ENCODE data around the gene PGBD5.

The PGBD5 gene

GRCh38 chr1:230283678-230284077, 142.5 kb downstream of the PGBD5 start:
- no peak for DNase-seq

GRCh38 chr1:230282157-230282556, 144.0 kb downstream of the PGBD5 start:
- DNase-seq = no peak

DNA sequence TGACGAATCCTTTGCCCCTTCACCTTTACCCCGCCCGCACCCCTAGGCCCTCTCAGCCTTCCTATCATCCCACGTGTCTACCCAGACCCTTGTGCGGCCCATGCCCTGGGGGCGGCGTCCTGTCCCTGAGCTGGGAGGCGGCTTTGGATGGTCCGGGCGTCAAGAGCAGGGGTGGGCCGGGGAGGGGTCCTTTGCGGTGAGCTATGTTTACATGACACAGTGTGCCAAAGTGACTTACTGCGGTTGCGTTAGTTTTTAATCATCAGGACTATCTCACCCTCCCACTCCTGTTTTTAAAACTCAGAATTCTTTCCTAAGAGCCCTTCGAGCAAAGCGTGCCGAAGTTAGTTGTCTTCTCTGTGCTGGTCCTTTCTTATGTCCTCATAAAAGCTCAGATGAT, 144.6 kb downstream of the PGBD5 start:
- DNase-seq = no peak

GRCh38 chr1:230280906-230281413, 145.2 kb downstream of the PGBD5 start:
- peak in 1 of 51 donors; percentile 26 for DNase-seq

DNA sequence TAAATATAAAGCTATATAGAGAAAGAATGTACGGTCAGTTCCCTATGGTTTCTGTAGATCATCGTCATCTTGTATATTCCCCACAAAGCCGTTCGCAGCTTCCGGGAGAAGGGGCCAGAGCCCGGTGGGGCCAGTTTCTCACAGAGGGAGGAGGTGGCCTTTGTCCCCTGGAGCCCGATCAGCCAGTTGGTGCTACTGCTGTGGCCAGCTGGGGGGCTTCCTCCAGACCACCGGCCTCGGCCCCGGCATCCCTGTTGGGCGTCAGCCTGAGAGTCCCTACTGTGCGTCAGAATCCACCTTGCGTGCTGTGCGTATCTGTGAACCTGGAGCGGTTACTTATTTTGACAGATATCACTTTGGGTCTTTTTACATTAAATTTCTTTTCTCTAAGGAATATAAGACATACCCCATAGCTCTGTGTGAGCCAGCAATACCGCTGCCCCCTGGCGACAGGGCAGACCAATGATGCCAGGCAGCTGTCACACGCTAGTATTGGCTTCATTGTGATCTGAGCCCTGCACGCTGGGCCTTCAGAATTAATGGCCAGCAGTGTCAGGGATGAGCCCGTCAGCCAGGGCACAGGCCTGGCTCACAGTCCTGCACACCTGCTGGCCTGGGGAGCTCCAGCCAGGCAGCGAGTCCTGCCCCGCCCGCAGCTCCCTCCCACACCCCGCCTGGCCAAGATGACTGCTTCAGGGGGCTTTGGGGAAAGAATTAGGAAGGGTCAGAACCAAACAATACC, 145.9 kb downstream of the PGBD5 start:
- DNase-seq = peak in 1 of 51 donors; percentile 12

- DNase-seq = no peak
Observed at GRCh38 chr1:230279583-230279945, 146.6 kb downstream of the PGBD5 start.

- no peak for DNase-seq
Observed at GRCh38 chr1:230278871-230279582, 147.1 kb downstream of the PGBD5 start.

- DNase-seq = no peak
Observed at GRCh38 chr1:230278376-230278775, 147.8 kb downstream of the PGBD5 start.

DNA sequence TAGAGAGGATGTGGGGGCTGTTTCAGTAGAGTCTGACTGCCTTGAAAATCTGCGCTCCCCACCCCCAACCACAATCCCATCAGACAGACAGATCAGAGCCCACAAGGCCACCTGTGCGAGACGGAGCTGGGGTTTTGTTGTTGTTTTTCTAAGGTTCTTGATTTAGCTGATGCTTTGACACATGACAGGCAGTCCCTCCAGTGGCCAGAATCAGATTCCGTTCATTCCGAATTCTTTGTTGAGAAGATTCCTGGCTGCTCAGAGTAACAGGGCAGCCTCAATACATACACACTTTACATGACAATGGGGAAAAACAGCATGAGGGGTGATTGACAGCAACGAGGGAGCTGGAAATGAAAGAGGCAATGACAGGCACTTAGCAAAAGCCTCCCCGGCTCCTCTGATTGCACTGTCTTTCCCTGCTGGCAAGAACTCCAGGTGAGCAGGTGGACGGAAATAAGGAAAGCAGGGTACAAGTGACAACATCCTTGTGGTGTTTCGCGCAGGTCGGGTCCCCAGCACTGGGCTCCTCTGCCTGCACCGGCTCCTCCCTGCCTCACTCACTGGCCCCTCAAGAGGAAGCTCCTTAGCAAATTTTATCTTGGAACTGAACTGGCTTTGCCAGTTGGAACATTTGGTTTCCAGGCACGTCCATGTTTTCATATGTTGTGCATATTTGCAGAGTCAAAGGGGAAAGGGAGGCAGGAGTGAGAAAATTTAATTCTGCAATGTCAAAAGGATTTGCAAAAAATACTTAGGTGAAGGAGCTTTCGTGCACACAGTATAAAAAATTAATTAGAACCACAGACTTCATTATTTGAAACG, 148.7 kb downstream of the PGBD5 start:
- DNase-seq = no peak

GRCh38 chr1:230276401-230276800, 149.7 kb downstream of the PGBD5 start:
- no peak for DNase-seq

DNA sequence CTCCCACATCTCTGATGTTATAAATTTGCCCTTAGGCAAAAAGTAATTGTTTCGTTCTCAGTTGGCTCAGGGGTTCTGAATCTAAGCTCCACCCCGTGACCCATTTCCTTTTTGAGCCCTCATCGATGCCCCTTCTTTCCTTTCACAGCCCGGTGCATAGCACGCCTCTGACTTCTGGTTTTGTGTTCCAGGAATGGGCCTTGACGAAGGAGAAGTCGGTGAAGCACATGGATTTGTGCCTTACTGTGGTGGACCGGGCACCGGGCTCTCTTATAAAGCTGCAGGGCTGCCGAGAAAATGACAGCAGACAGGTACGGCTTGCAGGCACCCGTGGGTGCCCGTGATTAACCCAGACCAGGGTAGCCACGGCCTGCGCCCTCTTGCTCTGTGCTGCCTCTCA, 151.9 kb downstream of the PGBD5 start:
- DNase-seq = peak in 1 of 51 donors; percentile 27

- DNase-seq = no peak
Observed at GRCh38 chr1:230273141-230273710, 152.9 kb downstream of the PGBD5 start.

- DNase-seq = no peak
Observed at GRCh38 chr1:230272557-230272956, 153.6 kb downstream of the PGBD5 start.

DNA sequence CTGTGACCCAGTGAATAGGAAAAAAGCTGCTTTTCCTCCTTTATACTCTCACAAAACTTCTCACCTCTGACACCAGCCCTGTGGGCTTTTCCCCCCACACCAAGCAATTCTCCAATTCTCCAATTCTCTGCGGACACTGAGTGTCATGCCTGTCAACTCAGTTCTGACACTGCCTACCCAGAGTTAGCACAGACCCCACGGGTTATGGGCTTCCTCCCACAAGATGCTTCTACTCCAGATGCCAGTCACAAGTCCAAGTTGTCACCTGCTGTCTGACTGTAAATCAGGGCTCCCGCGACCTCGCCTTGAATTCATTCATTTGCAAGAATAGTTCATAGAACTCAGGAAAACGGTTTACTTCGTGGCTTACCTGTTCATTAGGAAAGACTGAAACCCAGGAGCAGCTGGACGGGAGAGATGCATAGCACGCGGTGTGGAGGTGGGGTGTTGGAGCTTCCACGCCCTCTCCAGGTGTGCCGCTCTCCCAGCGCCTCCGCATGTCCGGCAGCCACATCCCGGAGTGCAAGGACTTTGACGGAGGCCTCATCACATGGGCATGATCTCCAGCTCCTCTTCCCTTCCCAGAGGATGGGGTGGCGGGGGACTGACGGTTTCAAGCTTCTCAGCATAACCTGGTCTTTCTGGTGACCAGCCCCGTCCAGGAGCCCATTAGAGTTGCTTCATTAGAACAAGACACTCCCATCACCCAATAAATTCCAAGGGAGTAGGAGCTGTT, 154.7 kb downstream of the PGBD5 start:
- DNase-seq = no peak

- no peak for DNase-seq
Observed at GRCh38 chr1:230270559-230271281, 155.4 kb downstream of the PGBD5 start.

GRCh38 chr1:230270185-230270558, 156.0 kb downstream of the PGBD5 start:
- no peak for DNase-seq

DNA sequence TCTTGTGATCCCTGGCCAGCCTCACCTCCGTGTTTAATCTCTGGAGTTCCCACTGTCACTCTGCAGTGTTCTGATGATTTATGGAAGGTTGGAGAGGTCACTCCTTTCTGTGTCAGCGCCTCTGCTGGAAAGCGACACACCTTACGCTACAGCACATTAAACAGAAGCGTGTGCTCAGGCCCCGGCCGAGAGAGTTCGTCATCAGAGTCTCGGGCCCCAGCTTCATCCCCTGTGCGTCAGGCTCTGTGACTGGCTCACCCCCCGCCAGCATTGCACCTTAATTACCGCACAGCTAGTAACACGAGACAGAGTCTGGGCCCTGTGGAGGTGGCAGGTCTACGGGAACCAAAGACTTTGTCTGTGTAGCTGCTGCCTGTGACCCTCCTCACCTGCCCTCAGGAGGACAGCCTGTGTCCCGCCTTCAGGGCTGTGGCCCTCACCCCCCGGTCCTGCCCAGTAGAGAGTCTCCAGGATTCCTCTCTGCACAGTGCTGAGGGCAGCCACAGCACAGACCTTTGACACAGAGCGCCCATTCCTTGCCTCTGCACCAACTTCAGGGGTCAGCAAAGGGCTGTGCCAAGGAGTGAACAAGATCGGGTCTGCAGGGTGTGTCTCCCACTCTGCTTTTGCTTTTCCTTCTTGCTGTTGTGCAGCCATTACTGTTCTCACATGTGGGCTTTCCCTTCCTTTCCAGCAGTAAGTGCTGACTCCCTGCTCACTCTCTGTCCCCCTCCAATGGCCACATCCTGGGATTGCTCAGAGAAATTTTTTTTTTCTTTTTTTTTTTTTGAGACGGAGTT, 157.6 kb downstream of the PGBD5 start:
- DNase-seq = peak in 7 of 51 donors; percentile 14 to 40 (median 28)

DNA sequence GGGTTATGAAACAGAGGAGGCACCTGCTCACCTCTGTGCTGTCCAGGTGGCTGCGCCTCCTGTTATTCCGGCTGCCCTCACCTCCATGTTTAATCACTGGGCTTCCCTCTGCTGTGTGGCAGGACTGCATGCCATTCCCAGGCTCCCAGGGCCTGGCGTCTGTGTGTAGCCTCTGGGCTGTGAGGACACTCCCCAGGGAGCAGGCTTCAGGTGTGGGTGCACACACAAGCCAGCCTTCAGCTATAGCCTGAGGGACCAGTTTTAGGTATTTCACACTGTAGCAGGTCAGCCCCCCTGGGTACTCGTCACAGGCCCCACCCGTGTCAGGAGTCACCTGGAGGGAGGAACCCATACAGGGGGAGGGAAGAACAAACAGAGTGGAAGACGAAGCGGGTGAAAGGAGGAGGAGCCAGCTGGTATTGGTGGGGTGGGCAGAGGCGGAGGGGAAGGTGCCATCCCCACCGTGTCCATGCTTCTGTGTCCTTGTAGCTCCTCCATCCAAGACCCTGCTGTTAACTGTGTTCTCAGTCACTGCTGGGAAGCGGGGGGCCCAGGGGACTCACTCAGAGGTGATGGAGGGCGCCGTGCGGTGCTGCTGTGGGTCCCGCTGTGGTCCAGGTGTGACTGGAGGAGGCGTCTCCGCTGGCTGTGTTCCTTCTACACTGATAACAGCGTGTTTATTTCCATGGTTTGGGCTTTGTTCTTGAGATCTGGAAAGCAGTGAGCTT, 158.6 kb downstream of the PGBD5 start:
- DNase-seq = no peak

DNA sequence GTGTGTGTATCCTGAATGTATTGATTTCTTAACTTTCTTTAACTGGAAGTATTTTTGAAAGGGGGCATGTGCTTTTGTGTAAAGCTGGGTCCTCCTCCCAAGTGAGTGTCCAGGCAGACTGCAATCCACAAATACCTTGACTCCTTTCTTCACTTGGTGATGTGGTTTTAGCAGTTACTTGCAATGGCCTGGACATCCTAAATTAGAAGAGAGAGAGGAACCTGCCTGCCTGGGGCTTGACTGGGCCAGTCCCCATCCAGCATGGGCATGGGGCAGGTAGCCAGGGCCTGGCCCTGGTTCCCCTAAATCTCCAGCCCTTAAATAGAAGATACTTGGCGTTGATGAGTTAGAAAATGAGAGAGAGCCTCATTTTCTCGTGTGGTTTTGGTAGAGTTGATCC, 159.7 kb downstream of the PGBD5 start:
- no peak for DNase-seq
